ENCODE measurements around the gene IGDCC3.

GRCh38 chr15:65339920-65340319 lies 37.9 kb downstream of the IGDCC3 start:
- TF ChIP-seq POLR2A (IDR thresholded peaks at IDR 0.05; ENCODE audit: low read length) (no peak), GATA1 (IDR thresholded peaks at IDR 0.05; ENCODE audit: low read depth, low read length) (no peak)

All from erythroblast (primary cell).